Stimulated activated CD4-positive, alpha-beta T cell treated with anti-CD3 and anti-CD28 coated beads, Interleukin-4, amount 100 ng/mL, for 24 hours (primary cell): Measurements from ENCODE around the gene RAB6B.
A peak's percentile ranks its signal among the peaks of the same experiment; 100 is the strongest.

Experiments used
- DNase-seq: peaks from one replicate; pipeline ENCODE4 v3.0.0-alpha.2; 2020

RAB6B gene

GRCh38 chr3:133833880-133834620 is 61.6 kb downstream of the RAB6B start:
- DNase-seq, result no peak

GRCh38 chr3:133833267-133833666 is 62.4 kb downstream of the RAB6B start:
- DNase-seq, result no peak

- no peak for DNase-seq
Measured at GRCh38 chr3:133832802-133833144, 62.9 kb downstream of the RAB6B start.

- DNase-seq, result no peak
Measured at GRCh38 chr3:133831966-133832801, 63.5 kb downstream of the RAB6B start.

DNA sequence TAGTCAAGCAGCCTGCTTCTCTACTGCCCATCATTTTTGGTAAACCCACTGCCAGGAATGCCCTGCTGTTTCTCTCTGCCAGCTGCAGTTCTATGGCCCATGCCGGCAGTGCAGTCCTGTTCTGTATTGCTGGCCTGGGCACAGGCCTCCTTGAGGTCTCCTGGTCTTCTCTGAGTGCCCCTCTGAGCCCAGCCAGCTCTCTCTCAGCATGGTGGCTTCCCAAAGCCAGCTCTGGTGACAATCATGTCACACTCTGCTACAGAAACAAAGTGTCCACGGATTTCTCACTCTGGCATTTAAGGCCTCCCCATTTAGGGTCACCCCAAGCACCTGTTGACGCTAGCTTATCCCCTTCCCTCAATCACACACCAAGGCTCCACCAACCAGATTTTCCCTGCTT is 65.6 kb downstream of the RAB6B start:
- DNase-seq, result no peak

DNA sequence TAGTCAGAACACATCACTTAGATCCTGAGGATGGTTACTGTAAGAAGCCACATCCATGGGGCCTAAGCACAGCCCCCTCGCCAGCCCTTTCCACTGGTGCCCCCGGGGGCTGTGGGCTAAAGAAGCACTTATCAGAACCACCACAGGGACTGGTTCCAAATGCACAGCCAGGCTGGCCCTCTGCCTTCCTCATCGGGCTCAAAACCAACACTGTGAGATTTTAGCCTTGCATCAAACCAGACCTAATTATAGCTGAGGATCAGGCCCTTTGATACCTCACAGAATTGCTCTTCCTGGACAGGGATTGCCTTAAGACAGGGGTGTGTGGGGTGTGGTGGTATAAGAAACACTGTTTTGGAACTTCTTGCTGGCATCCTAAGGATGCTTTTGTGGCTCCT is 66.4 kb downstream of the RAB6B start:
- no peak for DNase-seq

DNA sequence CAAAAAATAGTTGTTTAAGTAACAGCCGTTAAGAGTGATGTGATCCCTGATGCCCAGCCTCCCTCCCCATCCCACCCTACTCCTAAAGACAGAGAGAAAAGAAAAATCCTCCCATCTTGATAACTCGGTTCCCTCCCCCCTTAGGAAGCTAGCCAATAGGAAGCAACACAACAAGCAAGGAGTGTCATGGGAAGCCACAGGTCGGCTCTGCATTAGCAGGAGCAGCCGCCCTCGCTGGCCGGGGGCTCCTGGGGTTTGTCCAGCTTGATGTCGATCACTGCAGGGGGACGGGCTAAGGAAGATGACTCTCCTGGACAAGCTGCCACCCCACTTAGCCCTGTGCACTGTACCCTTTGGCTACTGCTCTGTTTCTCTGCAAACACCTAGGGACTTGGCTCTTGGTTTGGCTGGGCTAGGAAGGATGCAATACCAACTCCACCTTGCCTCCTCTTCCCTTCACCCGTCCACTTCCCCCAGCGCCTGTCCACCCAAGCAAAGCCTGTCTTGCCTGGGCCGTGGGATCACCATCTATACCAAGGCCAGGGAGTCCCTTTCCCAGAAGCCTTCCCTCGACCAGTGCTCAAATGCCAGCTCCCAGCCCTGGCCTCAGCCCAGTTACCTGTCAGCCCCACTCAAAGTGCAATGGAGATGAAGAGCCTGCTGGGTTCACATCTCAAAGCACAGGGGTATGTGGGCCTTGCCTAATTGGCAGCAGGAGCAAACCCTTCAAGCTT is 66.9 kb downstream of the RAB6B start:
- DNase-seq, result no peak

DNA sequence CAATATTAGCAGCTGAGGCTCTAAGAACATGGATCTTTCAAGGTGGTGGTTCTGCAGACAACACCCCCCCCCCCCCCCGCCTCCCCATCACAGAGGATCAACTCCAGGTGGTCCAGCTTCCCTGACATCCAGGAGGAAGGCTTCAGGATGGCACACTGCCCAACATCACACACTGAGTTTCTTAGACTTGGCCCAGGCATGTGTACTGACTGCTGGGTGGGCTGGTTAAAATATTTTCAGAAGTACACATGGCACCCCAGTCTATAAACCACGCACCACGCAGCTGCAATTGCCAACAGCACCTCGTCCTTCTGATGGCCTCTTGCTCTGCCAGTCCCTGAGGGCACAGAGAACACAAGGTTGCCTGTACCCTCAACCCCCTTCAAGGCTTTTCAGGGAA is 68.0 kb downstream of the RAB6B start:
- DNase-seq, result no peak

GRCh38 chr3:133827136-133827535 is 68.5 kb downstream of the RAB6B start:
- DNase-seq, result no peak

- DNase-seq, result no peak
Measured at GRCh38 chr3:133825969-133826727, 69.5 kb downstream of the RAB6B start.

GRCh38 chr3:133824961-133825485 is 70.7 kb downstream of the RAB6B start:
- no peak for DNase-seq

GRCh38 chr3:133821767-133822638 is 73.7 kb downstream of the RAB6B start:
- DNase-seq, result no peak

DNA sequence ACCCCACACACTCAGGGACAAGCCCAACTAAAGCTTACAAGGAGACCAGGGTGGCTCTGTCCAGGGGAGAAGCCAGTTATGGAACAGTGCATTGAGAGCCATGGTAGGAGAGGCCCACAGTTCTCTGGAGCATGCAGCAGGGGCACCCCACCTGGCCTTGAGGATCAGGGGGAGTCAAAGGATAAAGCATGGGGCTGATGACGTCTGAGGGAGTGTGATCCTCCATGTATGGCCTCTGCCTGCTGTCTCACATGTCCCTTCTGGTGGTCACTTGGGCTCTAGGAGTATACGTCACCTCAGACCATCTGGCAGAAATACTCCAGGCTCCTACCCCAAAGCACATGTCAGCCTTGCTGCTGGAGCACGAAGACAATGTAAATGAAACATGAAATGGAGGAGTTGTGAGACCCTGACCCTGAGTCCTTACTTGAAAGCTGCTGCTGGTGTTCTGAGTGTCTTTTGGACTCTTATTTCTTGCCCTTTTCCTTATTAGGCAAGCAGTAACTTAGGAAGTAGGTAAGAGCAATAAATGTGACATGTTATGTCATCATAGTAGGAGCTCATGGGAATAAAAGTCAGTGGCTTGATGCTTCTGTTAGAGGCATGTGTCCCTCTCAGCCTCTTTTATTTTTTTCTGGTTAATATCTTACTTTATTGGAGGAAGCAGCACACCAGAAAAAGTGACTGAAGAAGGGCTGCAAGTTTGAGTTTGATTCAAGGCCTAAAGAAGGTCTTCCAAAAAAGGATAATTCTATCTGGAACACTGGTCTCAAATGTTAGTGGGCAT is 74.6 kb downstream of the RAB6B start:
- no peak for DNase-seq

DNA sequence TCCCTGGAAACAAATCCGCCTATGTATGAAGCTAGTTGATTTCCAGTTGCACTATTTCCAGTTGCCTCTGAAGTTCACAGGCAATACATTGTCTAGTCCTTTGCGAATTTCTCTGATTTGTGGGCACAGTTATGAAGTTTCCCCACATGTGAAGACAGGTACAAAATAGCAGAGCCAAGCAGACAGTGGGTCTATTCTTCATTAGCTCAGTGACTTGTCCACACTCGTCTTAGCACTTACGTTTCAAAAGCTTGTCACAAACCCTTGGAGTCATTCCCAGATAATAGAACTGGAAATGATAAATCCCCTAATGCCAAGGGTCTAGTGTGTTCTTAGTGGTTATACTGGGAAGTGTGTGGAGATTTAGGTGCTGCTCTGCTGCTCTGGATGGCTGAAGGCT is 75.6 kb downstream of the RAB6B start:
- DNase-seq, result no peak

- DNase-seq, result no peak
Measured at GRCh38 chr3:133815386-133815785, 80.3 kb downstream of the RAB6B start.

GRCh38 chr3:133812872-133813271 is 82.8 kb downstream of the RAB6B start:
- no peak for DNase-seq

DNA sequence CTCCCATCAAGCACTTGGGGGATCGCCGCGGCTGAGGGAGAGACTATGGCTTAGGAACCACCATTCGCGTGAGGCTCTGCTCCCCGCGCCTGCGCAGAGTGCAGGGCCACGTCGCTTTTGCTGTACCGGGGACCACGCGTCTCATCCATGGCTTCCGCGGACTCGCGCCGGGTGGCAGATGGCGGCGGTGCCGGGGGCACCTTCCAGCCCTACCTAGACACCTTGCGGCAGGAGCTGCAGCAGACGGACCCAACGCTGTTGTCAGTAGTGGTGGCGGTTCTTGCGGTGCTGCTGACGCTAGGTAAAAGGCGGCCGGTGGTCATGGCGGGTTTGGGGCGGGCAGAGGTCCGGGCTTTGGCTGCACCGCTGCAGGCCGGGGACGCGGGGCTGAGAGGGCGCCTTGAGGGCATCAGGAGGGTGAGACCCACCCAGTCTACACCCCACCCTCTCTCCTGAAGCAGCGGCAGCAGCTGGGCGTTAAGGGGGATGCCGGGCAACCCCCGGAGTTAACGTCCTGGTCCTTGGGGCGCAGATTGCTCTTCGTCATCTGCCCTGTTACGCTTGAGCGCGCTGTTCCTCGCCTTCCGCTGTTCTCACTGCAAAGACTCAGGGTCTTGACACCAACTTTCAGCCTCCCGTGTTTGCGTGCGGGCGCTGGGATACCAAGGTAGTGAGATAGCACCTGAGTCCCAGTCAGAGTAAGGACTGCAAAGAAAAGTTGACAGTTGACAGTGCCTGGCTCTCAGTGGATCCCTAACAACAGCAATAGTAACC is 89.8 kb downstream of the RAB6B start, which contains the start of gene SRPRB:
Gene SRPRB, plus strand, starts transcription at position 114 of the 774 bp plus-strand sequence. Its CDS starts 34 bp downstream, at position 148.
- peak; percentile 98 for DNase-seq

DNA sequence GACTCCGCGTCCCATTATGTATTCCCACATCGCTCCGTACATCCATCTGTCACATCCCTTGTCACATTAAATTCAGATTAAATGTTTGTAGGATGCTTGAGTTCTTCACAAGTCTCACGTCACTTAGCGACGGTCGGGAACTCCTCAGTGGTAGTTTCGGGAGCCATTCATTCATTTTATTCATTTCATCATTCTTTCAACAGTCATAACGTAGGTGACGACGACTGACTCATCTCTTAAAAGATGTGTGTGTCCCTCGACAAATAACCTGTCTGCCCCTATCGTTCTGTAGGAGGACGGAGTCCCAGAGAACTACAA is 90.3 kb downstream of the RAB6B start:
- no peak for DNase-seq

DNA sequence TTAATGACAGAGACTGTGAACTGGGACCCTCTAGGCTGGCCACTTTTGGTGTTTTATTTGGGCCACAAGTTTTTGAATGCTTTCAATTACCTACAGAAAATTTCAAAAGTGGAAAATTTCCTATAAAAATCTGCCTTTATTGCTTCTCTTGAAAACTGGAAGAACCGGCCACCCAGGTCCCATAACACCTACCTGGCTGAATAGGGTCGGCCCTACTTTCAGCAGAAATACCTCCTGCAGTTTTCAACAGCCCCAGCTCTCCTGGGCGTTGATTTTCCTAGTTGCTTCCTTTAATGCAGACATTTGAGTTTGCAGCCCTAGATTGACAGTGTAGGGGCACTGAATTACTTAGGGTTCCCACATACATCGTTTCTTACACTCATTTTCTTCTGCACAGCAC is 90.8 kb downstream of the RAB6B start:
- no peak for DNase-seq

- DNase-seq, result no peak
Measured at GRCh38 chr3:133803469-133803868, 92.2 kb downstream of the RAB6B start.
